Stomach smooth muscle (tissue), 2 donors: Measurements from ENCODE around the gene CSF1.

Source experiments
- H3K27ac ChIP-seq: one replicate; pipeline ENCODE4 v1.7.0; 2013; ENCODE audit warnings: mild to moderate bottlenecking, low read length, inconsistent platforms
- H3K27me3 ChIP-seq, 2 donors: one replicate each; pipeline ENCODE4 v1.7.0; 2013; ENCODE audit warnings: low read length in 2 of 2; ENCODE audit not compliant: insufficient read depth in 2 of 2, control insufficient read depth in 1 of 2
- H3K36me3 ChIP-seq, 2 donors: one replicate each; pipeline ENCODE4 v1.7.0; 2013; ENCODE audit warnings: low read length in 2 of 2; ENCODE audit not compliant: control insufficient read depth in 2 of 2, insufficient read depth in 2 of 2
- H3K4me1 ChIP-seq: one replicate; pipeline ENCODE4 v1.7.0; 2013; ENCODE audit warnings: low read length; ENCODE audit not compliant: control insufficient read depth, insufficient read depth
- H3K4me3 ChIP-seq, 2 donors: one replicate each; pipeline ENCODE4 v1.7.0; 2013; ENCODE audit warnings: low read length in 2 of 2
- H3K9ac ChIP-seq, 2 donors: one replicate each; pipeline ENCODE4 v1.7.0; 2013; ENCODE audit warnings: low read length in 2 of 2, mild to moderate bottlenecking in 1 of 2
- H3K9me3 ChIP-seq, 2 donors: one replicate each; pipeline ENCODE4 v1.7.0; 2013; ENCODE audit warnings: low read length in 2 of 2; ENCODE audit not compliant: control insufficient read depth in 2 of 2
- donor health status: healthy.
- donor health status: Pancreatic carcinoma.

The CSF1 gene

DNA sequence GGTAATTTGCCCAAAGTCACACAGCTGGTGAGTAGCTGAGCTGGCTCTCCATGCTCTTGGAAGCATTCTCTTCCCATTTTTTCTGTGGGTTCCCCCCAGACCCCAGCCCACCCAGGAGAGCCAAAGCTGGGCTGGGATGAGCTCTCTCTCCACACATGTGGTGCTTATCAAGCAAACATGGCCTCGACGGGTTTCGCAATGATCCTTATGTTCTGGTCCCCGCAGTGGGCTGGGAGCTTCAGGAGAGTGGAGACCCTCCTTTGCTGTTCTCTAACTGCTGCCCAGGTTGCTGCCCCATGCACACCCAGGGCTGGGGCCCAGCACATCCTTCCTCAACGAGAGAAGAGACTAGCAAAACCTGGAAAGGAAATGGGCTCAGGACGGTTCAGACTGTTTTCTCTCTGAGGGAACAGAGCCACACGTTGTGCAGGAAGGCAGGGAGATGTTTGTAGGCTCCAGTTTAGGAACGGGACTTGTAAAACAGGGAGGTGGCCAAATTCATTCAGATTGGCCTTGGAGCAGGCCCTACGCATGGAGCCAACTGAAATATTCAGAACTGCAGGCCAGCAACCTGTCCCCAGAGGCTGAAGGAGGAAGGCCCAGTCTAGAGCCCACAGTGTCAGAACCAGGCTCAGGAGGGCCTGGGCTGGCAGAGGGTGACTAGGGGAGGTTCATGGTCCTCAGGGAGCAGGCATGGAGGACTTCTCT is 27.2 kb upstream of the CSF1 start:
- Histone ChIP-seq H3K9me3 (no peaks in the 10 kb centered on the region), H3K27me3 (no peaks in the 10 kb centered on the region), H3K27ac (peak overlapping the region; percentile 6), H3K9ac (no peak overlapping the region), H3K36me3 (no peaks in the 10 kb centered on the region), H3K4me1 (peaks cover 10% of the 10 kb centered on the region), H3K4me3 (no peak overlapping the region)

DNA sequence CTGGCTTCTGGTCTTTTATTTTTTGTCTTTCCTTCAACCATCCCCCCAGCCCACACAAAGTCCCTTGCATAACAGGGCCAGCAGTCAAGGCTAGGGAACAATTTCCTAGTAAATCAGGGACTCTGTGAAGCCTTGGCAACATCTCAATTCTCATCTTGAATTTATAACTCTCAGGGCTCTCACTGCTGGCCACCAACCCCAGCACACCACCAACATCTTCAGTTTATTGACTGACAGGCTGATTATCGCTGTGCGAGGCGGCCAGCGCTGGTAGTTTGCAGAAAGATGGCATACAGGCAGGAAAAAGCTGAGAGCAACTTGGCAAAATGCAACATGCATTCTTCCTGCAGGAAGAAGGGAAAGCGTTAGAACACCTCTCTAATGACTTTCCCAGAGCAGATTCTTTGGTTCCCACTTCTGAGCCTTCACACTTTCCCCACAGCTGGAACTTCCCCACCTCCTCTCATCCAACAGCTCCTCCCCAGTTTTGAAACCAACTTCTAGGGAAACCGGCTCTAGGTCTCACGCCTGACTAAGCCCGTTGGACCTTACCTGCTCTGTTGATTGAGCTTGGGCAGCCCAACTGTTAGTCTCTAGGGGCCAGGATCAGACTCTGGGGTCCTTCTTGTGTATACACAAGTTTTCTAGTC is 26.3 kb upstream of the CSF1 start:
- no peaks in the 10 kb centered on the region for H3K36me3 ChIP-seq
- no peaks in the 10 kb centered on the region for H3K9me3 ChIP-seq
- H3K9ac ChIP-seq, result no peak overlapping the region
- no peak overlapping the region for H3K27ac ChIP-seq
- H3K4me3 ChIP-seq, result no peak overlapping the region
- peaks cover 10% of the 10 kb centered on the region for H3K4me1 ChIP-seq
- H3K27me3 ChIP-seq, result no peaks in the 10 kb centered on the region

DNA sequence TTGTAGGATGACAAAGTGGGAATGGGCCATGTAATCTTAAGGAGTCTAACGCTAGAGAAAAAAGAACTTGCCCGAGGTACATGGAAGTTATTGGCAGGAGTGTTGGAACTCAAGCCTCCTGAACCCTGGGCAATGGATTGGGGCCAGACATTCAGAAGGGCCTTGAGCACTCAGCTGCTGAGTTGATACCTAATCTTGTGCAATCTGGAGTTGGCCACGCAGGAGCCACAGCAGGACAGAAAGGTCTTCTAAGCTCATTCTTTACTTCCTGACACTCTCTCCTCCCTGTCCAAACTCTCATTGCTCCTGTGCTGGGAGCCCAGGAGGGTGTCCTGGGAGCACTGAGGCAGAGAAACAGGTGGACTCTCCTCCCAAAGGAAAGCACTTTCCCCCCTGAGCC is 25.1 kb upstream of the CSF1 start:
- Histone ChIP-seq H3K4me3 (no peak overlapping the region), H3K9ac (no peak overlapping the region), H3K27ac (no peak overlapping the region), H3K9me3 (no peaks in the 10 kb centered on the region), H3K36me3 (no peaks in the 10 kb centered on the region), H3K4me1 (peaks cover 10% of the 10 kb centered on the region), H3K27me3 (no peaks in the 10 kb centered on the region)

DNA sequence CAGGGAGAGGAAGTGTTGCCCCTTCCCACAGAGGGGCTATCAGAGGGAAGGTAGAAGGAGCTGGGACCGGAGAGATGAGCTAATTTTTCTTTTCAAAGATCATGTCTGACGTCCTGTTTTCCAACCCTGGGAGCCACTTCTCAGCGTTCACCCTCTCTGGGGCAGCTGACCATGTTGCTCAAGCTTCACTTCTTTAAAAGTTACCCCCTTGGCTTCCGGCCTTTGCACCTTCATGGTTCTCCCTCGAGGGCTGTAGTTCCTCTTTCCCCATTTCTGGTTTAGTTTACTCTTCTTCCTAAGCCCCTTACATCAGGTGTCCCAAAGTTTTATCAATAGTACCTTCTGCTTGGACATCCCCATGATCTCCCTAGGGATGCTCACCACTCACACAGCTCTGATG is 23.8 kb upstream of the CSF1 start:
- H3K27ac ChIP-seq, result no peak overlapping the region

DNA sequence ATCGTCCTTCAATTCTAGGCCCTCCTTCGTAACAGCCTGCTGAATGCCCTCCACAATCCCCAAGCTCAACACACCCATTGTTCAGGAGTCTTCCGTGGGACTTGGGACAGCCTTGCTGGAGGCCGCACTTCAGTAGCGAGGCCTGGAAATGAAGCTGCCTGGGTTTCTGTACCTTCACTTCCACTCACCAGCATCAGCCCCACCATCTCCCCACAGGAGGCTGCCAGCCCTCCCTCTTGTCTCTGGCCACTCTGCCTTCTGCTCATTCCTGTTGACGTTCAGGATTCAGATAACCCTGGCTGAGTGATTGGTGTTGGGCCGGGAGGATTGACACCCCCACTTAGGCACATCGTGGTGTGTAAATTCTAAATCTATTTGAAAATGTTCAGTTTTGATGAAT is 23.4 kb upstream of the CSF1 start:
- no peak overlapping the region for H3K27ac ChIP-seq
- H3K4me1 ChIP-seq, result peaks cover 10% of the 10 kb centered on the region
- no peaks in the 10 kb centered on the region for H3K27me3 ChIP-seq
- no peak overlapping the region for H3K9ac ChIP-seq
- H3K36me3 ChIP-seq, result no peaks in the 10 kb centered on the region
- no peaks in the 10 kb centered on the region for H3K9me3 ChIP-seq
- no peak overlapping the region for H3K4me3 ChIP-seq

More for the DNA sequence above, 23.8 kb upstream of the CSF1 start:
- no peak overlapping the region for H3K9ac ChIP-seq
- no peaks in the 10 kb centered on the region for H3K9me3 ChIP-seq
- H3K27me3 ChIP-seq, result no peaks in the 10 kb centered on the region
- no peak overlapping the region for H3K4me3 ChIP-seq
- peaks cover 11% of the 10 kb centered on the region for H3K4me1 ChIP-seq
- H3K36me3 ChIP-seq, result no peaks in the 10 kb centered on the region

DNA sequence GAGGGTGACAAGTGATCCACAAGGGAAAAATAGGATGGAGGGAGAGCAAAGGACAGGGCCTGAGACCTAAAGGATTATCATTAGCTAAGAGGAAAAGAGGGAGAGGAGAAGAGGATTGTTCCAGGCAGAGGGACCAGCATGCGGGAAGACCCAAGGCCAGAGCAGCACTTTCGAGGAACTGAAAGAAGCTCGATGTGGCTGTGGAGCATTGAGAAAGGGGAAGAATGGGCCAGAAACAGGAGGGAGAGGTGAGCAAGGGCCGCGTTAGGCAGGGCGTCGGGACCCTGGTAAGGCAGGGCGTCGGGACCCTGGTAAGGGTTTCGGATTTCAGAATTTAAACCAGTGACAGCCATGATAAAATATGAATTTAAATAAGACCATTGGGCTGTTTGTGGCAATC is 22.8 kb upstream of the CSF1 start:
- Histone ChIP-seq H3K27ac (no peak overlapping the region), H3K36me3 (no peaks in the 10 kb centered on the region), H3K27me3 (no peaks in the 10 kb centered on the region), H3K9me3 (no peaks in the 10 kb centered on the region), H3K9ac (no peak overlapping the region), H3K4me3 (no peak overlapping the region), H3K4me1 (peaks cover 7% of the 10 kb centered on the region)

DNA sequence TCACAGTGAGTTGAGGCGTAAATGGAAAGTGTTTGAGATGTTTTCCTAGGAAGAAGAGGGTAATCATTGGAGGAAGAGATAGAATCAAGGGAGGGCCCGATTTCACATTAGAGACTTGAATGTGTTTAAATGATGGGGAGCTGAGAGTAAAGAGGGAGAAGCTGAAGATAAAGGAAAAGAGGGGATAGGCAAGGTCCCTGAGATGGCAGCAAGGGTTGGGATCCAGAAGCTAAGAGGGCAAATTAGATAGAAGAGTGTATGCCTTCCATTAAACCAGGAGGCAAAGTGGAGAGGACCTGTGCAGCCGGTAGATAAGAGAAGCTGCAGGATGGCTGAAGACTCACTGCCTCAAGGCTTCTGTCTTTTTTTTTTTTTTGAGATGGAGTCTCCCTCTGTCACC is 21.6 kb upstream of the CSF1 start:
- no peaks in the 10 kb centered on the region for H3K36me3 ChIP-seq

DNA sequence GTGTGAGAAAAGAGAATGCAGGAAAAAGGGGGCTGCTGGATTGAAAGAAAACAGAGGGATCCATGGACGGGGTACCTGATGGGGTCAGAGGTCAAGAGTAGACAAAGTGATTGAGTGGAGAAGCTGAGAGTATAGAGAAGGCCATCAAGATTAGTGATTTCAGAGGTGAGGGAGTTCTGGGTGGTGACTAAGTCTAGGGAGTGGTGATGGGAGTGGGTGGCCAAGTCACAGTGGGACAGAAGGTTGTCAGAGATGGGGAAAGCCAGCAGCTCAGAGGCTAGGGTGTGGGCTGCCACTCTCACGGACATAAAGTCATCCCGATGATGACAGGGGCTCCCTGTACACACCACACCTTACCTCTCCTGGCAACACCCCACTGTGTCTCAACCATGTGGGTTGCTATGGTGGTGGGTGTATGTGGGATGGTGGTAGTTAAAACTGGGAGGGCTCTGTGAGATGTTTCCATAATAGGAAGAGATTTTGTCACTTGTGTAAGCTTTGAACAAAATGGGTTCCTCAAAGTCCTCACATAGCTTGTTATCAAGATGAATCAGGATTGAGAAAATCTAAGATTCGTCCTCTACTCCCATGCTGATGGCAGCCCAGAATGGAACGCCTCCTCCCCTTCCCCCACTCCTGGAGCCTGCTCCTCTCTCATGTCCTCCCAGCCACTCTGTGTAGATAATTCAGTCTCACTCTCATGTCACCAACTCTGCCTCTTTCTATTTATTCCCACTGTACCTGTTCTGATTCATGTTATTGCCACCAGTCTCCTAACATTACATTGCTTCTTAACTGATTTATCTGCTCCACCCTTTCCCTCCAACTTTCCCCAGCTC is 20.3 kb upstream of the CSF1 start:
- H3K9ac ChIP-seq, result no peak overlapping the region
- no peak overlapping the region for H3K27ac ChIP-seq
- no peaks in the 10 kb centered on the region for H3K9me3 ChIP-seq
- no peaks in the 10 kb centered on the region for H3K36me3 ChIP-seq
- peaks cover 5% of the 10 kb centered on the region for H3K4me1 ChIP-seq
- peaks cover 0 to 2% of the 10 kb centered on the region in 2 donors for H3K27me3 ChIP-seq
- H3K4me3 ChIP-seq, result no peak overlapping the region

More for the DNA sequence above, 21.6 kb upstream of the CSF1 start:
- no peak overlapping the region for H3K4me3 ChIP-seq
- H3K27me3 ChIP-seq, result peaks cover 0 to 2% of the 10 kb centered on the region in 2 donors
- no peak overlapping the region for H3K9ac ChIP-seq
- H3K9me3 ChIP-seq, result no peaks in the 10 kb centered on the region
- peaks cover 5% of the 10 kb centered on the region for H3K4me1 ChIP-seq
- H3K27ac ChIP-seq, result no peak overlapping the region

DNA sequence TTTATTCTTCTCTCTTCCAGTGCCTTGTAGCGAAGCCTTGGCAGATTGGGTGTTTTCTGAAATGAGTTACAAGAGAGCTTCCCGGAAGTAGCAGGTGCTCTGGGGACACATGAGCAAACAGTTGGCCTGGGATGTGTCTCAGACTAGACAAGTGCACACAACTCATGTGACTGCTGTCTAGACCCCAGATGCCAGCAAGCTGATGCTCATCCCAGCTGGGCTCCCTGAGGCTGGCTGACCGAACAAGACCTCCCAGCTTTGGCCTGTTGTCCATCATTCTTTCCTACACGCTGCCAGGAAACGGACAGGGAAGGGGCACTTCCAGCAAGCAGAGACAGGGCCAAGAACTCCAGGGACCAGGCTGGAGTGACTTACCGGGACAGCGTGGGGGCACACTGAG is 18.7 kb upstream of the CSF1 start:
- H3K4me1 ChIP-seq, result peaks cover 10% of the 10 kb centered on the region
- H3K4me3 ChIP-seq, result no peak overlapping the region
- H3K9ac ChIP-seq, result no peak overlapping the region
- no peak overlapping the region for H3K27ac ChIP-seq
- peaks cover 0 to 2% of the 10 kb centered on the region in 2 donors for H3K27me3 ChIP-seq
- no peaks in the 10 kb centered on the region for H3K36me3 ChIP-seq
- no peaks in the 10 kb centered on the region for H3K9me3 ChIP-seq

DNA sequence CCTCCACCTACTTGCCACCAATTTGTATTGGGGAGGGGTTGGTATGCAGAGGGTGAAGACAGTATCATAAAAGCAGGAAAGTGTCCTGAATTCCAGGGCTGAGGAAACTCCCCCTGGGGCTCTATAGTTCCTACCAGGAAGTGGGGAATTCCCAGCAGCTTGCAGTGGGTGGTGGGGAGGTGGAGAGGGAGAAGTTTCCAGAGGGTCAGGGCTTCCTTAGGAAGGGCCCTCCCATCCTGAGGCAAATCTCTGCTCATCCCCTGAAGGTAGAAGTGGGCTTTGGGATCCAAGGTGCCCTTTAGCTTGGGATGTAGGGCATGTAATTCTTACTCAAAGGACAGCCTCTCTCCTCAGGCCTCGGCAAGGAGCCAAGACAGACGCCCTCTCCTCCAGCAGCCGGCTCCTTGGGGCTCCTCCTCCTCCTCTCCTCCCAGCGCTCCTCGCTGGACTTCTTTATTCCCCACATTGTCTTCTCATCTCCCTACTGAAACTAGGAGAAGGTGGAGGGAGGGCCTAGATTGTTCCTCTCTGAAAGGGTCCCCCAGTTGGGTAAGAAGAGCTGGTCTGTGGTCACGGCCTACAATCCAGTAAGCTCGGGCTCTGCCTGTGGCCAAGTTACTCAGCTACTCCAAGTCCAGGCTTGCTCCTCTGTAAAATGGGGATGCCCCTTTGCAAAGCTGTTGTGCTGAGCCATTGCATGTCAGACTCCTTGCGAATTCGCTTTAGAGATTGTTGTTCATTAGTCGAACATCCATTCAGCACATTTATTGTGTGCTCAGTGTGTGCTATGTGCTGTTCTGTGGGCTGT is 17.9 kb upstream of the CSF1 start:
- Histone ChIP-seq H3K36me3 (no peaks in the 10 kb centered on the region), H3K27ac (no peak overlapping the region), H3K4me3 (no peak overlapping the region), H3K27me3 (peaks cover 0 to 2% of the 10 kb centered on the region in 2 donors), H3K4me1 (peaks cover 10% of the 10 kb centered on the region), H3K9me3 (no peaks in the 10 kb centered on the region), H3K9ac (no peak overlapping the region)
